GM21576 (cell line): Measurements from ENCODE around the gene NCAM1.
"Not testable (repeated sequence)": the region's sequence is repeated elsewhere in the genome, so short reads cannot be mapped to it uniquely, and the experiment has no call there.

Experiments used
- ATAC-seq: cut with Tn5 transposase; IDR thresholded peaks from one replicate; pipeline ENCODE4 v1.9.1; 2021; ENCODE audit warnings: mild to moderate bottlenecking, moderate library complexity; ENCODE audit not compliant: unreplicated experiment

Gene NCAM1

GRCh38 chr11:113293936-113294335, 332.7 kb downstream of the NCAM1 start:
- ATAC-seq = no peak

GRCh38 chr11:113295993-113296392, 334.8 kb downstream of the NCAM1 start:
- ATAC-seq = no peak

- no peak for ATAC-seq
These were observed 335.4 kb downstream of the NCAM1 start for GRCh38 chr11:113296447-113297205.

- not testable (repeated sequence) for ATAC-seq
These were observed 337.3 kb downstream of the NCAM1 start for GRCh38 chr11:113298496-113298895.

- ATAC-seq = no peak
These were observed 343.7 kb downstream of the NCAM1 start for GRCh38 chr11:113304916-113305315.

GRCh38 chr11:113305440-113306336, 344.5 kb downstream of the NCAM1 start:
- ATAC-seq = no peak

- ATAC-seq = no peak
These were observed 347.4 kb downstream of the NCAM1 start for GRCh38 chr11:113308601-113309000.

- ATAC-seq = no peak
These were observed 350.3 kb downstream of the NCAM1 start for GRCh38 chr11:113311536-113311935.

- ATAC-seq = no peak
These were observed 352.4 kb downstream of the NCAM1 start for GRCh38 chr11:113313601-113314000.

- no peak for ATAC-seq
These were observed 352.8 kb downstream of the NCAM1 start for GRCh38 chr11:113314065-113314388.

GRCh38 chr11:113314389-113315301, 353.4 kb downstream of the NCAM1 start, which contains the start of gene TTC12:
TTC12 (plus strand) TSS chr11:113314583; CDS start chr11:113316258, 1,675 bp downstream.
- ATAC-seq = peak; percentile 98

GRCh38 chr11:113315811-113316210, 354.6 kb downstream of the NCAM1 start:
- ATAC-seq = no peak

GRCh38 chr11:113316256-113316655, 355.0 kb downstream of the NCAM1 start:
- ATAC-seq = no peak

- no peak for ATAC-seq
These were observed 356.1 kb downstream of the NCAM1 start for GRCh38 chr11:113317339-113317738.

- ATAC-seq = no peak
These were observed 357.9 kb downstream of the NCAM1 start for GRCh38 chr11:113319085-113319484.

GRCh38 chr11:113322158-113322557, 360.9 kb downstream of the NCAM1 start:
- ATAC-seq = no peak

GRCh38 chr11:113324250-113324649, 363.0 kb downstream of the NCAM1 start:
- ATAC-seq = no peak
